GM21619 (cell line): Measurements from ENCODE around the gene PKDREJ.
A peak's percentile ranks its signal among the peaks of the same experiment; 100 is the strongest.

Experiments
- ATAC-seq: cut with Tn5 transposase; IDR thresholded peaks from one replicate; pipeline ENCODE4 v1.9.1; 2021; ENCODE audit not compliant: unreplicated experiment

PKDREJ gene

DNA sequence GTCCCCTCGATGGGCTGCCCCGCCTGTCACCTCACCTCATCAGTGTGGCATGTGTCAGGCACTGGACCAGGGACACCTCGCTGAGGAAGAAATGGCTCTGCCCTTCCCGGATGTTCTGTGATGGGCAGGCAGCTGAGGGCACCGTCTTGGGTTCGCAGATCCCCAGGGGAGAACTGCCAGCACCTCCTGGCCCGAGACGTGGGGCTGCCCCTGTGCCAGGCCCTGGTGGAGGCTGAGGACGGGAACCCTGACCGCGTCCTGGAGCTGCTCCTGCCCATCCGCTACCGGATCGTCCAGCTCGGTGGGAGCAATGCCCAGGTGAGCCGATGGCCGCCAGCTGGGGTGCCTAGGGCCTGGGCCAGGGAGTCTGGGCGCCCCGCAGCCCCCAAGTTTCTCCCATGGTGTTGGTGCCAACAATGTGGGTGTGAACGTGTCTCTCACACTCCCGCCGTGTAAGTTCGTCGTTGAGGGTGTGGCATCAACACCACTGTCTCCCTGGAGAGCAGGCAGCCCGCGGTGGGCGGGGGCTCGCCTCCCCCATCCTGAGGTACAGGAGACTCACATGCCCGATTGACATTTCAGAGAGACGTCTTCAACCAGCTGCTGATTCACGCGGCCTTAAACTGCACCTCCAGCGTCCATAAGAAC is 26.2 kb upstream of the PKDREJ start:
- ATAC-seq, result no peak

DNA sequence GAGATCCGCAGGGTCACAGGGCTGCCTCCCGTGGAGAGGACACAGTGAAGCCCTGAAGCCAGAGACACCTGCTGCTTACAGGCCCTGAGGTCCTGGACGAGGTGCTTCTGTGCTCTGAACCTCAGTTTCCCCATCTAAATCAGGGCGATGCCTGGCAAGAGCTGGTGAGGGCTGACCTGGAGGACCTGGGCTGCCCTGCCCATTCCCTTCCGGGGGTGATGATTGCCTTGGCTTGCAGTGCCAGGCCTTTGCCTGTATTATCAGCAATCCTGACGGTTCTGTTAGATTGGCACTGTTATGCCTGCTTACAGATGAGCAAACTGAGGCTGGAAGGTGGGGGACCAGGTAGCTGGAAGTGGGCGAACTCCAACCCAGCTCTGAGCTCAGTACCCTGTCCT is 25.7 kb upstream of the PKDREJ start:
- no peak for ATAC-seq

DNA sequence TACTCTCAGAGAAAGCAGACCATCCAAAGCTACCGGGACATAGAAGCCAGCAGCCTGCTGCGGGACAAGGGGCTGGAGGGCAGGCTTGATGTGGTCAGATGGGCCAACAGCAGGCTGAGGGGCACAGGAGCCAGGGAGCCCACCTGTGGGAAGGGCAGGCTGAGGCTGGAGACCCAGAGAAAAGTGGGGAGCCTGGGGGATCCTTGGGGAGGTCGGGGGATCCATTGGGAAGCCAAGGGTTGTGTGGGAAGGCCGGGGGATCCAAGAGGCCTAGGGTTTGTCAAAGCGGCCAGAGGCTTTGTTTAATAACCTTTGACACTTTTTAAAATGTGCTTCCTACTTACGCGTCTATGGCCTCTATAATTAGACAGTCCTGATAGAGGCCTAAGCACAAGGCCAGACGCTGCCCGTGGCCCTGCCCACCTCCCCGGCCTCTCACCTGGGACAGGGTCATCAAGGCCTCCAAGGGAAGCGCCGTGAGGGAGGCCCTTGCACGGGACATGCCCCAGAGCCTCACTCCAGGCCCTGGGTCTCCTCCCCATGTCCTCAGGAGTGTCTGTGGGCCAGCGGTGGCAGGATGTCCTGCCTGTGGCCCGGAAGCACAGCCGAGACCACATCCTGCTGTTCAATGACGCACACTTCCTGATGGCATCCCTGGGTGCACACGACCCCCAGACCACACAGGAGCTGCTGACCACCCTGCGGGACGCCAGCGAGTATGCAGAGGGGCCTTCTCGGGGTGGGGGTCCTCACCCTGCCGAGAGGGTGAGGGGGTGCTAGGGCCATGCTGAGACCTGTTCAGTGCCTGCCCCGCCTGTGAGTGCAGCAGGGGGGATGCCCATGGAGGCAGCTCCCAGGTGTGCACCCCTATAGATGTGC is 25.0 kb upstream of the PKDREJ start:
- ATAC-seq, result peak; percentile 81

- ATAC-seq, result no peak
Observed at GRCh38 chr22:46286941-46287872, 24.1 kb upstream of the PKDREJ start.

GRCh38 chr22:46286006-46286405 is 22.9 kb upstream of the PKDREJ start:
- ATAC-seq, result no peak

GRCh38 chr22:46281866-46282678 is 18.9 kb upstream of the PKDREJ start:
- ATAC-seq, result no peak

GRCh38 chr22:46280999-46281623 is 18.0 kb upstream of the PKDREJ start:
- ATAC-seq, result no peak

DNA sequence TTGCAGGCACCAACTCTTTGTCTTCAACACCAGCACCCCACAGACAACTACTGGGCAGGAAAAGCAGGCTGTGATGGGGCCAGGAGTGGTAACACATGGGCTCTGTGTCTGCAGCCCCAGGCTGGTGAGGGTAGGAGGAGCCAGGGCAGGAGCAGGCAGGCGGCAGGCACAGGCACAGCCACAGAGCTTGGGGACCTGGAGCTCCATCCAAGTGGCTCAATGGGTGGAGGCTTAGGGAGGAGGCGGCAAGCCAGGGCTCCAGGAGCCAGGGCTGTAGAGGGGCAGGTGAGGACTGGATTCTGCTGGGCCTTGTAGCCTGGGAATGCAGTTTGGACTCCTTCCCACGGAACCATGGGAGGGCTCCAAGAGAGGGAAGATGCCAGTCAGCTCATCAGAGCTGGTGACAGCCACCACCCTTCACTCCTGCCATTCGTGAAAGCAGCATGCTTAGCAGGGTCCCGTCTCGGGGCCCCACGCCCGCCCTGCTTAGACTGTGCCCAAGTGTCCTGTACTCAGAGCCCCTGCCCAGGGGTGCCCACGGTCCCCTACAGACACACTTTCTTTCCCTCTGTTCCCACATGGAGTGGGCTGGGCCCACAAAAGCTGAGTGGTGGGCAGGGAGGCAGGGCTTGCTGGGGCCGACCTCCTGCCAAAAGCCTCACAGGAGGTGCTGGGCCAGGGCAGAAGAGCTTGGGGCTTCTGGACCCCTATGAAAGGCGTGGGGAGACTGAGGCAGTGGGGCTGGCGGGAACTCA is 17.1 kb upstream of the PKDREJ start:
- ATAC-seq, result no peak

DNA sequence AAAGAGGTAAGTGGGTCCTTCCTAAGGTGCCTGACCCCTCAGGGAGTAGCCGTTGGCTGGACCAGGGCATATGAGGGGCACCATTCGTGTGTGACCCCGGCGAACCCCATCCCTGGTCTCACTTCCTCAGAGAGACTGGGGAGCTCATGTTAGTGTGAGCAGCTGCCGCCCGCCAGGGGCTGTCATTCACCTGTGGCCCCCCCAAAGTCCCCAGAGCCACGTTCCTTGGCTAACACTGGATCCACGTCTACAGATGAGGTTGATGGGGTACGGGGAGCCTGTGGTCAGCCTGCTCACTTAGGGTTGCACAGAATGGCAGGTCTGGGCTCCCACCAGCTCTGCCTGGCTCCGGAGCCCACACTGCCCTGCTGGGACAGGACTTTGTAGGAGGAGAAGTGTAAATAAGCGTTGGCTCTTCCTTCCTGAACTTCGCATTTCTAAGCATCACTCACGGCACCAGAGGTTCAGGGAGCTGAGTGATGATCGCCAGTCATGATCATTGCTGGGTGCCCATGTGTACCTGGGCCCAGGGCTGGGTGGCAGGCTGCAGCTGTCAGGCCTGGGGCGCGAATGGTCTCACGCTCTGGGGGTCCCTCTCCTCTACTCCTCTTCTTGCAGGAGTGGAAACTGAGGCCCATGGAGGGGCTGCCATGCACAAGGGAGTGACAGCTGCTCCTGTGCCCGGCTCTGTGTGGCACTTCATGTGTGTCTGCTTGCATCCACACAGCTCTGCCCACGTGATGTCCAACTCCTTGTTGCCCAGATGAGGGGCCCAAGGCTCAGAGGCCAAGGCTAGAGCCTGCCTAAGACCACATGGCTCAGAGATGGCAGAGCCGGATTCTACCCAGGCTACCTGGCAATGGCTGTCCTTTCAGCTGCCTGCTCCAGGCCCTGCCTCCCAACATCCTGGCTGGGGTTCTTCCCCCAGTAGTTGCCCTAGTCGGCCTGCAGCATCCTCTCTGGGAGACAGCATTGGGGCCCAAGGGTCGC is 15.8 kb upstream of the PKDREJ start:
- no peak for ATAC-seq

GRCh38 chr22:46276563-46276962 is 13.4 kb upstream of the PKDREJ start:
- ATAC-seq, result no peak

DNA sequence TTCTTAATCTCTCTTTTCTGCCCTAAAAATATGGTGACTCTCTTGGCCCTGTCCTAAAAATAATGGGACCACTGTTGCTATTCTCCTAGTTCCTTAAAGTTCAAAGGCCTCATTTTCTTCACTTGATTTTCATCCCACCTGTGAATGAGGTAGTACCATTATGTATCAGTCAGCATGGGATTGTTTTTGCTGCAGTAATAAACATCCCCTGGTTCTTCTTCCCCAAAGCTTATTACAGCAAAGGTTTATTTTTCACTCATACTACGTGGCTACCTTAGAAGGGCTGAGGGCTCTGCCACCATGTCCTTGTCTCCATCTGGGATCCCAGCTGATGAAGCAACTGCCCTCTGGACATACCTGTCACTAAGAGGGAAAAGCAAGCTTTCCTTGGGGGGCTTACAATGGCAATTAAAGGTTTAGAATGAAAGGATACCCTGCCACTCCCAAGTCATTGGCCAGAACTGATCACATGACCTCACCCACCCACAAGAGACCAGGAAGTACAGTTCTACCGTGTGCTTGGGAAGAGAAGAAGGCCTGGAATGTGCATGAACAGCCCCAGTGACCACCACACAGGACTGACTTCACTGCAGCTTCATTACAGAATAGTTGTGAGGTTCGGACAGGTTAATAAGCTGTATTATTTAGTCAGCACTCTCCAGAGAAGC is 12.4 kb upstream of the PKDREJ start:
- ATAC-seq, result no peak

DNA sequence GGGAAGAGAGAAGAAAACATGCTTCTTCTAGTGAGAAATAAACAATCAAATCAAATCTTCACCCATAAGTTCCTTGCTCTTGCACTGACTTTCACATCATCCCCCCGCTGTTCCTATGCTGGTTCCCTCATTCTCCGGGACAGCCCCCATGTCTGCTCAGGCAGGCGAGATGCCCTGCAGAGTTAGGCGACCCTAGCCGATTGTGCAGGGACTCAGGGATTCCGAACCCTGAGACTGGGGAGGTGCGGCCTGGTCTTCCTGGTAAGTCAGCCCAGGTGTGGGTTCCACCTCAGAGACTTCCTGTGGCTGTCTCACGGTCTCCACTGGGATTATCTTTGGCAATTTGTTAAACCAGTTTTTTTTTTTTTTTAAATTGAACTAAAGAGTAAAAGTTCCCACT is 11.2 kb upstream of the PKDREJ start:
- no peak for ATAC-seq

- ATAC-seq, result no peak
Observed at GRCh38 chr22:46273432-46274148, 10.4 kb upstream of the PKDREJ start.

GRCh38 chr22:46272762-46273431 is 9.8 kb upstream of the PKDREJ start:
- ATAC-seq, result no peak

- no peak for ATAC-seq
Observed at GRCh38 chr22:46272196-46272595, 9.1 kb upstream of the PKDREJ start.

GRCh38 chr22:46269564-46269963 is 6.4 kb upstream of the PKDREJ start:
- ATAC-seq, result no peak
